Endothelial cell of umbilical vein (primary cell): ENCODE data around the gene LAMC1. TPM values are rescaled to one million over a fixed set of nuclear protein-coding genes. Genes with fewer than 3 reads are reported as not detected.

ENCODE experiments used
- BruUV-seq: library from RNA; stranded (reverse); fragments of 400-500 nt; replicated peaks from 2 replicates; lab custom pipeline; 2021; lab: Mats Ljungman, UMichigan
- CTCF ChIA-PET: fragments of 300-600, 350-600 bp; sonication (Branson Sonifier 250); formaldehyde crosslinking; loops from one replicate; lab custom pipeline; 2021; ENCODE audit warnings: antibody characterized with exemption, inconsistent platforms; lab: Charles Lee
- POLR2A ChIA-PET: fragments of 300-600, 350-600 bp; sonication (Branson Sonifier 250); formaldehyde crosslinking; loops from one replicate; lab custom pipeline; 2021; ENCODE audit warnings: antibody characterized with exemption, inconsistent platforms; lab: Charles Lee
- DNase-seq: peaks from one replicate; pipeline ENCODE4 v3.0.0-alpha.2; 2011; ENCODE audit warnings: low read depth, low spot score
- FAIRE-seq: peaks from 2 replicates; lab custom pipeline; 2011; peaks lifted over from hg19 to GRCh38; lab: Jason Lieb, UNC
- H2AFZ ChIP-seq: 2 replicates; pipeline ENCODE4 v1.6.0; 2012; ENCODE audit warnings: low read depth, low read length, control low read depth, inconsistent platforms
- H3K27ac ChIP-seq: 2 replicates; pipeline ENCODE4 v1.5.1; 2011; ENCODE audit warnings: low read depth, mild to moderate bottlenecking, control low read depth, low read length, moderate library complexity; ENCODE audit not compliant: insufficient read depth
- H3K27me3 ChIP-seq, 2 experiments: 2 replicates each; pipeline versions ENCODE4 v1.6.0 to v1.6.1; 2011; ENCODE audit warnings: low read length in 2 of 2, mixed read lengths in 1 of 2; ENCODE audit not compliant: control insufficient read depth in 2 of 2, insufficient read depth in 2 of 2
- H3K36me3 ChIP-seq, 2 experiments: 2 replicates in 1 of 2; 3 replicates in 1 of 2; pipeline ENCODE4 v1.5.1; 2011; ENCODE audit warnings: low read length in 2 of 2, mild to moderate bottlenecking in 1 of 2, moderate library complexity in 1 of 2; ENCODE audit not compliant: control insufficient read depth in 2 of 2, insufficient read depth in 2 of 2; ENCODE audit errors: extremely low read depth in 1 of 2
- H3K4me1 ChIP-seq: 3 replicates; pipeline ENCODE4 v1.5.1; 2011; ENCODE audit warnings: mild to moderate bottlenecking, low read length; ENCODE audit not compliant: control insufficient read depth, insufficient read depth; ENCODE audit errors: extremely low read depth
- H3K4me2 ChIP-seq: 2 replicates; pipeline ENCODE4 v1.6.1; 2011; ENCODE audit warnings: low read length, control low read depth, mixed read lengths; ENCODE audit not compliant: insufficient read depth
- H3K4me3 ChIP-seq, 3 experiments: fragments of 200-600 bp in 1 of 3; sonication (generic), shearing (Covaris generic) in 1 of 3; replicated peaks in 1 of 3; 2 replicates each; pipeline ENCODE4 v1.5.1; 2011 to 2016; ENCODE audit warnings: control low read depth in 3 of 3, low read length in 3 of 3, mild to moderate bottlenecking in 2 of 3, inconsistent platforms in 1 of 3, low read depth in 1 of 3, moderate library complexity in 1 of 3; ENCODE audit not compliant: insufficient read depth in 1 of 3
- H3K79me2 ChIP-seq: 2 replicates; pipeline ENCODE4 v1.6.0; 2012; ENCODE audit warnings: low read length, inconsistent platforms; ENCODE audit not compliant: control insufficient read depth, insufficient read depth
- H3K9ac ChIP-seq: replicated peaks from 2 replicates; pipeline ENCODE3; 2011; ENCODE audit warnings: low read length, control low read depth; ENCODE audit not compliant: insufficient read depth; ENCODE audit errors: extremely low read depth
- H3K9me1 ChIP-seq: replicated peaks from 3 replicates; pipeline ENCODE4 v1.6.0; 2011; ENCODE audit warnings: mild to moderate bottlenecking, low read length; ENCODE audit not compliant: control insufficient read depth, insufficient read depth; ENCODE audit errors: extremely low read depth
- H3K9me3 ChIP-seq: replicated peaks from 2 replicates; pipeline ENCODE4 v1.5.1; 2012; ENCODE audit warnings: low read length, inconsistent platforms; ENCODE audit not compliant: control insufficient read depth, insufficient read depth
- H4K20me1 ChIP-seq: replicated peaks from 2 replicates; pipeline ENCODE3; 2011; ENCODE audit warnings: mild to moderate bottlenecking, low read length; ENCODE audit not compliant: control insufficient read depth, insufficient read depth; ENCODE audit errors: extremely low read depth
- EZH2 ChIP-seq: IDR thresholded peaks from 2 replicates; pipeline ENCODE4 v1.6.1; 2012; ENCODE audit warnings: borderline replicate concordance, low read depth, mild to moderate bottlenecking, moderate library complexity, low read length, inconsistent platforms; ENCODE audit not compliant: severe bottlenecking
- FOS ChIP-seq: IDR thresholded peaks from 2 replicates; pipeline ENCODE4 v1.6.1; 2011; ENCODE audit warnings: mild to moderate bottlenecking, low read length, moderate library complexity, borderline replicate concordance; ENCODE audit not compliant: insufficient read depth
- GATA2 ChIP-seq: IDR thresholded peaks from 2 replicates; pipeline ENCODE4 v1.7.0; 2011; ENCODE audit warnings: low read depth, mild to moderate bottlenecking, moderate library complexity, mixed read lengths, low read length; ENCODE audit not compliant: insufficient read length, insufficient read depth
- JUN ChIP-seq: IDR thresholded peaks from 2 replicates; pipeline ENCODE4 v1.6.1; 2011; ENCODE audit warnings: borderline replicate concordance, low read depth; ENCODE audit not compliant: insufficient read length, insufficient read depth
- MYC ChIP-seq: IDR thresholded peaks from one replicate; pipeline ENCODE4 v1.6.1; 2011; ENCODE audit warnings: mild to moderate bottlenecking, low read depth, low read length
- POLR2A ChIP-seq: IDR thresholded peaks from 2 replicates; pipeline ENCODE4 v1.6.1; 2012; ENCODE audit warnings: low read depth, mild to moderate bottlenecking, control low read depth, low read length
- dilution Hi-C: fragments of 300-500 bp; cut with MboI; formaldehyde crosslinking; loops from one replicate; pipeline ENCODE4 v1.15.0; 2019; ENCODE audit warnings: low sequenced_read_pairs; ENCODE audit not compliant: extremely low pct_ligation_motif_present
- intact Hi-C: fragments of 100-400 bp; cut with micrococcal nuclease; formaldehyde crosslinking; loops from one replicate; pipeline ENCODE4 v1.10.0; 2022
- polyA plus RNA-seq, 4 experiments: library from polyadenylated mRNA; depleted of rRNA in 3 of 4; stranded (reverse) in 3 of 4; unstranded in 1 of 4; fragments of >200 nt; gene quantifications; 2 replicates each; pipeline versions ENCODE4 v1.2.1 to v1.2.3, GENCODE V29; 2011 to 2012; ENCODE audit warnings: missing spikeins in 1 of 4
- total RNA-seq: library from RNA; stranded (reverse); gene quantifications from 2 replicates; pipeline ENCODE4 v1.2.3, GENCODE V29; 2021
- TF ChIP-seq, protein P1 (sequence below), 2 donors: IDR thresholded peaks; 1 replicate in 1 of 2; 2 replicates in 1 of 2; pipeline ENCODE4 v1.5.1; 2011; ENCODE audit warnings: low read length in 2 of 2, mild to moderate bottlenecking in 2 of 2, moderate library complexity in 2 of 2, control low read depth in 1 of 2, inconsistent platforms in 1 of 2, low read depth in 1 of 2; ENCODE audit not compliant: insufficient read depth in 1 of 2; ENCODE audit errors: extremely low read depth in 1 of 2
- TF ChIP-seq, protein P2 (sequence below): IDR thresholded peaks from 2 replicates; pipeline ENCODE4 v1.6.1; 2011; ENCODE audit not compliant: insufficient read depth, insufficient read length

The LAMC1 gene
- total and polyA plus RNA-seq, 2 donors (not counting 3 experiments of a cell fraction or from before 2014, with no cell fraction given) = 92.5 to 216 TPM

GRCh38 chr1:183101841-183102276, 78.6 kb downstream of the LAMC1 start:
- no TSS peak for BruUV-seq
- ChIA-PET CTCF (interaction anchor here (1.1 to 1.3 kb wide), 2 partner anchors 22 to 126 kb away, joined by 4 to 5 read pairs; no protein-coding TSS in a partner anchor), POLR2A (interaction anchor here (0.7 kb wide), 1 partner anchor 147 kb away, joined by 3 read pairs; no protein-coding TSS in a partner anchor)
- peaks cover 2% of the 10 kb centered on the region for H4K20me1 ChIP-seq
- dilution Hi-C loops = no loop called here
- FAIRE-seq (no peak), DNase-seq (no peak)
- peaks cover 2 to 5% of the 10 kb centered on the region in 2 experiments for H3K36me3 ChIP-seq
- no peak overlapping the region for H2AFZ ChIP-seq
- no peaks in the 10 kb centered on the region for H3K4me1 ChIP-seq
- no peak overlapping the region for H3K4me2 ChIP-seq
- H3K4me3 ChIP-seq = no peak overlapping the region
- no peaks in the 10 kb centered on the region for H3K9me1 ChIP-seq
- H3K27me3 ChIP-seq = no peaks in the 10 kb centered on the region
- no peak overlapping the region for H3K9ac ChIP-seq
- H3K27ac ChIP-seq = no peak overlapping the region
- no peaks in the 10 kb centered on the region for H3K9me3 ChIP-seq
- no peak for TF ChIP-seq JUN
- no peak for TF ChIP-seq GATA2
- no peak for TF ChIP-seq FOS
- no peak for TF ChIP-seq EZH2
- TF ChIP-seq, protein P1, sequence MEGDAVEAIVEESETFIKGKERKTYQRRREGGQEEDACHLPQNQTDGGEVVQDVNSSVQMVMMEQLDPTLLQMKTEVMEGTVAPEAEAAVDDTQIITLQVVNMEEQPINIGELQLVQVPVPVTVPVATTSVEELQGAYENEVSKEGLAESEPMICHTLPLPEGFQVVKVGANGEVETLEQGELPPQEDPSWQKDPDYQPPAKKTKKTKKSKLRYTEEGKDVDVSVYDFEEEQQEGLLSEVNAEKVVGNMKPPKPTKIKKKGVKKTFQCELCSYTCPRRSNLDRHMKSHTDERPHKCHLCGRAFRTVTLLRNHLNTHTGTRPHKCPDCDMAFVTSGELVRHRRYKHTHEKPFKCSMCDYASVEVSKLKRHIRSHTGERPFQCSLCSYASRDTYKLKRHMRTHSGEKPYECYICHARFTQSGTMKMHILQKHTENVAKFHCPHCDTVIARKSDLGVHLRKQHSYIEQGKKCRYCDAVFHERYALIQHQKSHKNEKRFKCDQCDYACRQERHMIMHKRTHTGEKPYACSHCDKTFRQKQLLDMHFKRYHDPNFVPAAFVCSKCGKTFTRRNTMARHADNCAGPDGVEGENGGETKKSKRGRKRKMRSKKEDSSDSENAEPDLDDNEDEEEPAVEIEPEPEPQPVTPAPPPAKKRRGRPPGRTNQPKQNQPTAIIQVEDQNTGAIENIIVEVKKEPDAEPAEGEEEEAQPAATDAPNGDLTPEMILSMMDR (IDR thresholded peaks at IDR 0.05; ENCODE audit: extremely low read depth in 1 of 2, insufficient read depth in 1 of 2, low read depth in 1 of 2, low read length in 2 of 2) = no peak
- TF ChIP-seq POLR2A = no peak
- TF ChIP-seq, protein P2, sequence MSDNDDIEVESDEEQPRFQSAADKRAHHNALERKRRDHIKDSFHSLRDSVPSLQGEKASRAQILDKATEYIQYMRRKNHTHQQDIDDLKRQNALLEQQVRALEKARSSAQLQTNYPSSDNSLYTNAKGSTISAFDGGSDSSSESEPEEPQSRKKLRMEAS = no peak
- no peak for TF ChIP-seq MYC
- H3K79me2 ChIP-seq = peaks cover 89% of the 10 kb centered on the region
- intact Hi-C loops = no loop called here
